Measurements from ENCODE around the gene ANOS1.

Gene ANOS1

DNA sequence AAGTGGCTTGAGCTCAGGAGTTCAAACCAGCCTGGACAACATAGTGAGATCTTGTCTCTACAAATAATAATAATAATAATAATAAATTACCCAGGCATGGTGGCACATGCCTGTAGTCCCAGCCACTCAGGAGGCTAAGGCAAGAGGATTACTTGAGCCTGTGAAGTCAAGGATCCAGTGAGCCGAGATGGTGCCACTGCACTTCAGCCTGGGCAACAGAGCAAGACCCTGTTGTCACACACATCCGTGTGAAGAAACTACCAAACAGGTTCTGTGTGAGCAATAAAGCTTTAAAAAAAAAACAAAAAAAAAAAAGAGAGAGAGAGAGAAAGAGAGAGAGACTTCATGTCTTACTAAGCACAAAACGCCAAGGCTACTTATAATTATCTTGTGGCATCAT is 42.5 kb downstream of the ANOS1 start:
- no peak overlapping the region for H3K4me3 ChIP-seq (ENCODE audit: low read depth, low read length)
- DNase-seq (ENCODE audit: low read depth, low spot score), result no peak
- ChIA-PET POLR2A (no interaction called here), CTCF (no interaction called here)
- TF ChIP-seq, protein P1, sequence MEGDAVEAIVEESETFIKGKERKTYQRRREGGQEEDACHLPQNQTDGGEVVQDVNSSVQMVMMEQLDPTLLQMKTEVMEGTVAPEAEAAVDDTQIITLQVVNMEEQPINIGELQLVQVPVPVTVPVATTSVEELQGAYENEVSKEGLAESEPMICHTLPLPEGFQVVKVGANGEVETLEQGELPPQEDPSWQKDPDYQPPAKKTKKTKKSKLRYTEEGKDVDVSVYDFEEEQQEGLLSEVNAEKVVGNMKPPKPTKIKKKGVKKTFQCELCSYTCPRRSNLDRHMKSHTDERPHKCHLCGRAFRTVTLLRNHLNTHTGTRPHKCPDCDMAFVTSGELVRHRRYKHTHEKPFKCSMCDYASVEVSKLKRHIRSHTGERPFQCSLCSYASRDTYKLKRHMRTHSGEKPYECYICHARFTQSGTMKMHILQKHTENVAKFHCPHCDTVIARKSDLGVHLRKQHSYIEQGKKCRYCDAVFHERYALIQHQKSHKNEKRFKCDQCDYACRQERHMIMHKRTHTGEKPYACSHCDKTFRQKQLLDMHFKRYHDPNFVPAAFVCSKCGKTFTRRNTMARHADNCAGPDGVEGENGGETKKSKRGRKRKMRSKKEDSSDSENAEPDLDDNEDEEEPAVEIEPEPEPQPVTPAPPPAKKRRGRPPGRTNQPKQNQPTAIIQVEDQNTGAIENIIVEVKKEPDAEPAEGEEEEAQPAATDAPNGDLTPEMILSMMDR (IDR thresholded peaks at IDR 0.05; ENCODE audit: insufficient read depth, low read length, missing control alignments), result no peak

DNA sequence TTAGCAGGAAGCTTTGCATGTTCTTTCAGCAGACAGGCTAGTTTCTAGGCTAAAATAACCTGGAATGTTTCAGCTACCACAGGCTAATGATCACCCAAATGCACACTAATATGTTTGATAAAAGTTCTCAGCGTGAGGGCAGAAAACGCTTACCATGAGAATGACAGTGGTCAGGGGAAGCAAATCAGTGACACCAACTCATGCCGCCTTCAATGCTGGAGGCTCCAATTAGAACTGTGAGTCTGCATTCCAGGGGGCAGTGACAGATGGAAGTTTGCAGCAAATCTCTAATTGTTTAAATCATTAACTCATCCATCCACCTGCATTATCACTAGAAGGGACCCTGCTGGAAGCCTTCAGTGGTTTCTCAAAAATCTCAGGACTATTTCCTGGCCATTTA is 43.2 kb downstream of the ANOS1 start:
- H3K4me3 ChIP-seq (ENCODE audit: low read depth, low read length), result no peak overlapping the region
- TF ChIP-seq, protein P1 (IDR thresholded peaks at IDR 0.05; ENCODE audit: insufficient read depth, low read length, missing control alignments), result no peak
- ChIA-PET CTCF (no interaction called here), POLR2A (no interaction called here)
- DNase-seq (ENCODE audit: low read depth, low spot score), result no peak

DNA sequence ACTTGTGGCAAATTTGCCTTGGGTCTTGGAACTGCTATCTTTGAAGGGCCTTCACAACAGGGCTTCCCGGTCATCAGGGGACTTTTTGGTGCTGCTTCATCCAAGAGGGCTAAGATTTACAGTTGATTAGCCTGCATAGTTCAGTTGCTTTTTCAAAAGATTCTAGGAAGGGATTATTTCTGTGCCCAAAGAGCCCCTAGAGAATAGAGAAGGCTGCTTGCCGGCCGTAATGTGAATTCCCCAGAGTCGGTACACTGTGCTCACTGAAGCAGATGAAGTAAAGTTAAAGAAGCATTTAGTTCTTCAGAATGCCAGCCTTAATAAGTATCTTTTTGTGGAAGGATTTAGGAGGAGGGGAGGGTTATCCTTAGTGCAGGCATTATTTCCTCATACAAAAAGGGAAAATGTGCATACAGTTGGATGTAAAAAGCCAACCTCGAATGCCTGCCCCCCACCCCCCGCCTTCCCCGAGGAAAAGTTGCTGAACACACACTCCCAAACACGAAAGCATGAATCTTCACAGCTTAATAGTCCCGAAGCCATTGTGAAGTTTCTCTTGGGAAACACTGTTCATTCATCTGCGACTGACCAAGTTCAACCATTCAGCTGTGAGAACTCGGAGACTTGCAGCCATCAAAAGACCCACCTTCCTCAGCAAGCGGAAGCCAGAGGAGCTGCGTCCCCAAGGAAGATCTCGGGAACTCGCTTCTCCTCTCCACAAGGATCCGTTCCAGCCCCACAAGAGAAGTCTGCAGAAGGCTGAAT is 47.6 kb downstream of the ANOS1 start:
- ChIA-PET POLR2A (no interaction called here), CTCF (no interaction called here)
- TF ChIP-seq, protein P1 (IDR thresholded peaks at IDR 0.05; ENCODE audit: insufficient read depth, low read length, missing control alignments), result no peak
- H3K4me3 ChIP-seq (ENCODE audit: low read depth, low read length), result no peak overlapping the region
- no peak for DNase-seq (ENCODE audit: low read depth, low spot score)

DNA sequence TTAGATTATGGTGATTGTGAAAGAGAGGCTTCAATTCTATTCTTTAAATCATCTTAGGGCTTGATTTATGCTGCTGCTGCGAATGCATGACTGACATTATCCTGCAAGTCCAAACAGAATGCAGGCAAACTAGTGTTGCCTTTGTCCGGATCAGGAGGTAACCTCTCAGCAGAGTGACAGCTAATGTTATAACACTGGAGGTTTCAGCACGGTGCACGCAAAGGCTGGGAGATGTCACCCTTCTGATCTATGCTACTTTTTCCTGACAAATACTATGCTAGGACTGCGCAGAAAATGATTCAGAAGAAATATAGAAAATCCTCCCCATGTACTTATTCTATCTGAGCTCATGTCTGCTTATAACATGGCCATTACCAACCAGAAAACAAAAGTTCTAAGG is 48.2 kb downstream of the ANOS1 start:
- no peak overlapping the region for H3K4me3 ChIP-seq (ENCODE audit: low read depth, low read length)
- POLR2A ChIA-PET, result no interaction called here
- TF ChIP-seq, protein P1 (IDR thresholded peaks at IDR 0.05; ENCODE audit: insufficient read depth, low read length, missing control alignments), result no peak
- CTCF ChIA-PET, result no interaction called here
- DNase-seq (ENCODE audit: low read depth, low spot score), result no peak

DNA sequence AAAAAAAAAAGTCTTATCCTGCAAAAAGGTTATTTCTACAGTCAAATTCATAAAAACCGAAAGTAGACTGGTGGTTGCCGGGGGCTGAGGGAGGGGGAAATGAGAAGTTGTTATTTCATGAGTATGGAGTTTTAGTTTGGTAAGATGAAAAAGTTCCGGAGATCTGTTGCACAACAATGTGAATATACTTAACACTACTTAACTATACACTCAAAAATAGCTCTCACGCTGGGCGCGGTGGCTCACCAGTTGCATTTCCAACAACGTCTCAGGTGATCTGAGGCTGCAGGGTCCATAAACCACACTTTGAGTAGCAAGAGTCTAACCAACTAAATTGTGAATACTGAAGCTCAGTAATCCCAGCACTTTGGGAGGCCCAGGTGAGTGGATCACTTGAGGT is 52.4 kb downstream of the ANOS1 start:
- CTCF ChIA-PET, result no interaction called here
- DNase-seq (ENCODE audit: low read depth, low spot score), result no peak
- POLR2A ChIA-PET, result no interaction called here
- TF ChIP-seq, protein P1 (IDR thresholded peaks at IDR 0.05; ENCODE audit: insufficient read depth, low read length, missing control alignments), result no peak
- no peak overlapping the region for H3K4me3 ChIP-seq (ENCODE audit: low read depth, low read length)

DNA sequence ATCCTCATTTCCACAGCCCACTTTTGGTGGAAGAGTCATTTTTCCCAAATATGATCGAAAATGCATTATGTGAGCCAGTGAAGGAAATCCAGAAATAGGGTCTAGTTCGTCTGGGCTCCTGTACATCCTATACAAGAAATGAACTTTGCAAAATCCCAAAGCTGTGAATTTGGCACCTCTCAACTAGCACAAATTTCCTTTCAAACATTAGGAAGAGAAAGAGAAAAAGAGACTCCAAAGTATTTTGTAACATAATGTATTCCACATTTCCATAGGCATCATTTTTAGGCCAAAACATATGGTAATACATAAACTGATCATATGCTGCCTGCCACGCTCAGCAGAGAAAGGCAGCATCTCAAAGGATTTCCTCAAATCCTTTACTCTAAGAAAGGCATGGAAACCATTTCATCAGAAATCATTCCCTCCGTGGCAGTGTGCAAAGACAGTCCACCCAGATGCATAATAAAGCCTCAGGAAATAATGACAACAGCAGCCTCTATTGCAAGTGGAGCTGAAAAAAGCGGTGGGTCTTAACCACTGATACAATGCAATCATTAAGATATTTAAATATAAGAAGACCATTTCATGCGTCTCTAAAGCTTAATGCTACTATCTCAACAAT is 56.8 kb downstream of the ANOS1 start:
- ChIA-PET CTCF (no interaction called here), POLR2A (no interaction called here)
- DNase-seq (ENCODE audit: low read depth, low spot score), result no peak
- H3K4me3 ChIP-seq (ENCODE audit: low read depth, low read length), result no peak overlapping the region
- TF ChIP-seq, protein P1 (IDR thresholded peaks at IDR 0.05; ENCODE audit: insufficient read depth, low read length, missing control alignments), result no peak
